ENCODE data around the gene HVCN1.

DNA sequence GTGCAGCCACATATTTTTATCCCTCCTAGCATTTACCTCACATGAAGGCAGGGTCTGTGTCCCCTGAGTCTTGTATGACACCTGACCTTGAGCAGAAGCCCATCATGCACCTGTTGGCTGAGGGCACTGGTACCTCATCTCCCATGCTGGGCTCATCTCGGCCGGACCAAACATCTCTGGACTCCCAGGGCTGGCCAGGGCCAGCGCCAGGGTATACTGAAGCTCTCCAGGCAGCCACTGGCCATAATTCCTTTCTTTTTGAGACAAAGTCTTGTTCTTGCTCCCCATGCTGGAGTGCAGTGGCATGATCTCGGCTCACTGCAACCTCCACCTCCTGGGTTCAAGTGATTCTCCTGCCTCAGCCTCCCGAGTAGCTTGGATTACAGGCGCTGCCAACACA lies 22.0 kb downstream of the HVCN1 start:
- no peak for TF ChIP-seq POLR2A (IDR thresholded peaks at IDR 0.05; ENCODE audit: low read length)
- no peak for TF ChIP-seq GATA1 (IDR thresholded peaks at IDR 0.05; ENCODE audit: low read depth, low read length)

All from erythroblast (primary cell).